Epithelial cell of esophagus (primary cell): Measurements from ENCODE around the gene GSTM1.
A peak's percentile ranks its signal among the peaks of the same experiment; 100 is the strongest.

Experiments
- DNase-seq: peaks from one replicate; pipeline ENCODE4 v3.0.0; 2010; ENCODE audit warnings: low read depth
- H3K4me3 ChIP-seq: 2 replicates; pipeline ENCODE4 v1.5.1; 2011; ENCODE audit warnings: mild to moderate bottlenecking, low read length, control low read depth
- TF ChIP-seq, protein P1 (sequence below): IDR thresholded peaks from 2 replicates; pipeline ENCODE4 v1.5.1; 2011; ENCODE audit warnings: low read depth, mild to moderate bottlenecking, low read length, control low read depth, inconsistent platforms; ENCODE audit not compliant: insufficient read depth; ENCODE audit errors: missing control alignments

GSTM1 gene

DNA sequence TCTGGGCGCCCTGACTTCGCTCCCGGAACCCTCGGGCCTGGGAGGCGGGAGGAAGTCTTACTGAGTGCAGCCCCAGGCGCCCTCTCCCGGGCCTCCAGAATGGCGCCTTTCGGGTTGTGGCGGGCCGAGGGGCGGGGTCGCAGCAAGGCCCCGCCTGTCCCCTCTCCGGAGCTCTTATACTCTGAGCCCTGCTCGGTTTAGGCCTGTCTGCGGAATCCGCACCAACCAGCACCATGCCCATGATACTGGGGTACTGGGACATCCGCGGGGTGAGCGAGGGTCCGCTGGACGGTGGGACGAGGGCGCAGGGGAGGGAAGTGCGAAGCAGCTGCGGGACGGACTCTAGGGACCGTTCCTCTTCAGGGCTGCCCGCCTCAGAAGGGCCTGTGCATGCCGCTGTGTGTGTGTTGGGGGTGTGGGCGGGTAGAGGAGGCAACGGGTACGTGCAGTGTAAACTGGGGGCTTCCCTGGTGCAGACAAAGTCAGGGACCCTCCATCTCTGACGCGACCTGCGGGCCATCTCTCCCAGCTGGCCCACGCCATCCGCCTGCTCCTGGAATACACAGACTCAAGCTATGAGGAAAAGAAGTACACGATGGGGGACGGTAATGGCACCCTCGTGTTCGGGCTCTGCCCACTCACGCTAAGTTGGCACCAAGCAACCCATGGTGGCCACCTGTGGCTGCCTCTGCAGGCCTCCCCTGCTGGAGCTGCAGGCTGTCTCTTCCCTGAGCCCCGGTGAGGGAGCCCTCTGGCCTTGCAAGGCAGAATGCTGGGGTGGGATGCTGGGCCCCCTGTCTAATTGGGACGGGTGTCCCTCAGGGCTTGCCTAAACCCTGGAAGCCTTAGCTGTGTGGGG lies at the start of gene GSTM1:
GSTM1 (plus strand) TSS at position 177 of the 859 bp plus-strand sequence; CDS start at position 234, 57 bp downstream.
- TF ChIP-seq, protein P1, sequence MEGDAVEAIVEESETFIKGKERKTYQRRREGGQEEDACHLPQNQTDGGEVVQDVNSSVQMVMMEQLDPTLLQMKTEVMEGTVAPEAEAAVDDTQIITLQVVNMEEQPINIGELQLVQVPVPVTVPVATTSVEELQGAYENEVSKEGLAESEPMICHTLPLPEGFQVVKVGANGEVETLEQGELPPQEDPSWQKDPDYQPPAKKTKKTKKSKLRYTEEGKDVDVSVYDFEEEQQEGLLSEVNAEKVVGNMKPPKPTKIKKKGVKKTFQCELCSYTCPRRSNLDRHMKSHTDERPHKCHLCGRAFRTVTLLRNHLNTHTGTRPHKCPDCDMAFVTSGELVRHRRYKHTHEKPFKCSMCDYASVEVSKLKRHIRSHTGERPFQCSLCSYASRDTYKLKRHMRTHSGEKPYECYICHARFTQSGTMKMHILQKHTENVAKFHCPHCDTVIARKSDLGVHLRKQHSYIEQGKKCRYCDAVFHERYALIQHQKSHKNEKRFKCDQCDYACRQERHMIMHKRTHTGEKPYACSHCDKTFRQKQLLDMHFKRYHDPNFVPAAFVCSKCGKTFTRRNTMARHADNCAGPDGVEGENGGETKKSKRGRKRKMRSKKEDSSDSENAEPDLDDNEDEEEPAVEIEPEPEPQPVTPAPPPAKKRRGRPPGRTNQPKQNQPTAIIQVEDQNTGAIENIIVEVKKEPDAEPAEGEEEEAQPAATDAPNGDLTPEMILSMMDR: no peak
- no peak within 1 kb of the TSS for H3K4me3 ChIP-seq
- DNase-seq: no peak

DNA sequence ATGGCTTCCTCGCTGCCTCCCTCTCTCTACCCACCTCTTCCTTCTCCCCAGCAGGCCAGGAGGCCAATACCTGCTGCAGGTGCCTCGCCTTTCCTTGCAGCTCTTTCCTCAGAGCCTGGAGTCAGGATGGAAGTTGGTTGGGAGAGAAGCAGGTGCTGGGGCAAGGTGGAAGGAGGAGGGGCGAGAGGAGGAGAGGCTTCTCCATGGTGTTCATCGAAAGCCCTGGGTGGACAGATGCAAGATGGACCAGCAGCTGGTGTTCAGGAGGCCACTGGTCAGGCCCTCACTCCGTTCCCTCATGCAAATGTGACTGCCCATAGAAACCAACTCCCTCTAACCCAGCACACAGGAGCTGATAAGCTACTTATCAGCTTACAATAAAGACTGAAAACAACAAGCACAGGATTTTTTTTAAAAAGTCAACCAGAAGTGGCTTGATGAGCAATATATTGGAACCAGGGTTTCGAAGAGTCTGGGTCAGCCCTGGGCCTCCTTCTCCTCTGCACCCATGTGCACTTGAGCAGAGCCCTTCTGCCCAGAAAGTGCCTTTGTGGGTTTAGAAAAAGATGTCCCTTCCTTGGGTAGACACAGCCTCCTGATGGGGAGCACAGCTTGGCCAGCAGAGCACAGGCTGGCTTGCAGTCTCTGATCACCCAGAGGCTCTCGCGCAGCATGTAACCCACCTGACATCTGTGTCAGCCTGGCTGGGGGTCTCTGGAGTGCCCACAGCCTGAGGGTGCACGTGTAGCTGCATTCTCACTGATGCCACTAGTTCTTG lies 48.4 kb upstream of the GSTM1 start:
- no peak overlapping the region for H3K4me3 ChIP-seq
- DNase-seq: no peak
- TF ChIP-seq, protein P1: no peak

DNA sequence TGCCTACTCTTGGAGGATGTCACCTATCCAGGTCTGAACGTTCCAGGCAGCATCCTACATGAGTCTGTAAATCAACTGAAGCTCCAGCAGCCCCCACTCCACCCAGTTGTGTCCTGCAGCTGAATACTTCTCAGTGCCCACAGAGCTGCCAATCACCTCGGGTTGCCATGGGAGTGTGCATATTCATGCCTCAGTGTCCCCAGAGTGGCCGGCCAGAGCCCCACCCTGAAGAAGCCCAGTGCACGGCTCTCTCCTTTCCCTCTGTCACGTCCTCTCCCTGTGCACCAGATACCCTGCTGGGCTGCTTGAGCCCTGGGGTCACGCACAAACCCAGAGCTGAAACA lies 47.8 kb upstream of the GSTM1 start:
- DNase-seq: no peak
- TF ChIP-seq, protein P1: no peak
- no peak overlapping the region for H3K4me3 ChIP-seq

DNA sequence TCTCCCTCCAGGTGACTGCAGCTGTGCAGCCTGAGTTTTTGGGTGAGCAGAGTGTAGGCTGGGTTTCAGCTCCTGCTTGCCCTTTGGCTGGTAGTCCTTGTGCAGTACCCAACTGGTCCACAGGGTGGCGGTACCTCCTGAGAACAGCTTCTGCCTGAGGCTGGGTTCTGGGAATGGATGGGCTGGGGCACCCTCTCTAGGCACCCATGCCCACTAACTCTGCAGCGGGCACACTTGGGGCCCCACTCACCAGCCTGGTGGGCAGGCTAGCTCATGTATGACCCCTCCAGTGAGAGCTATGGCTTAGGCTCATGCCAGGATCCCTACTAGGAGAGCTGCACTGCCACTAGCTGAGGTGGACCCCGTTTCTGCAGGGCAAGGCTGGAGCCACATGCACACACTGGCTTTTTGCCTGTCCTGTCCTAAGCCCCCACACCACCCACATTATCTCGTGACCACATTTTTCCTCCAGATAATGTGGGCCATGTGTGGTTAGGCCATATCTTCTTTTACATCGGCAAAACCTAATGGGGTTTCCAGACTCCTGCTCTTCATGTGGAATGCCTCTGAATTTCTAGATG lies 47.2 kb upstream of the GSTM1 start:
- TF ChIP-seq, protein P1: peak; percentile 96
- DNase-seq: peak; percentile 68

DNA sequence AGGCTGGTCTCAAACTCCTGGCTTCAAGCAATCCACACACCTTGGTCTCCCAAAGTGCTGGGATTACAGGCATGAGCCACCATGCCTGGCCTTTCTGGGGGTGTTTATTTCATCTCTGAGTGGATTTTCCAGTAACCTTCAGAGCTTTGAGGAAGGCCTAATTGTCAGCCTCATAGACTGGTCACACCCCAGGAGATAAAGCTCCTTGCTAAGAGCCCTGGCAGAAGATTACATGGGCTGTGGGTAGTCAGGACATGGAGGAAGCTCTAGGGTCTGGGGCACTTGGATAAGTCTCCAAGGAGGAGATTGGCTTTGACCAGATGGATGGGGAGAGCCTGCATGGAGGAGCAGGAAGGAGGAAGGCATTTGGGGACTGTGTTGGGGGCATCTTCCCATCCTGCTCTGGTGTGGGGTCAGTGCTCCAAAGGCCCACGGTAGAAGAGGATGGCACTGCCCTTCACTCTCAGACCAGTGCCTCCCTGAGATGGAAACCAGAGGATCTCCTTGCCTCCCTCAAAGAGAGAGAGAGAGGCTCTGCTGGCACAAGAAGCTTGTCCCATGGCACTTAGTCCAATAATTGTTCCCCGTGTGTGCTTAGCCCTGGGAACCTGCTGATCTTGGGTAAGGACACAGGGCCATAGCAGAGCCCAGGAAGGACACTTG lies 46.4 kb upstream of the GSTM1 start:
- no peak overlapping the region for H3K4me3 ChIP-seq
- TF ChIP-seq, protein P1: no peak
- no peak for DNase-seq

More for the DNA sequence above, 47.2 kb upstream of the GSTM1 start:
- no peak overlapping the region for H3K4me3 ChIP-seq

DNA sequence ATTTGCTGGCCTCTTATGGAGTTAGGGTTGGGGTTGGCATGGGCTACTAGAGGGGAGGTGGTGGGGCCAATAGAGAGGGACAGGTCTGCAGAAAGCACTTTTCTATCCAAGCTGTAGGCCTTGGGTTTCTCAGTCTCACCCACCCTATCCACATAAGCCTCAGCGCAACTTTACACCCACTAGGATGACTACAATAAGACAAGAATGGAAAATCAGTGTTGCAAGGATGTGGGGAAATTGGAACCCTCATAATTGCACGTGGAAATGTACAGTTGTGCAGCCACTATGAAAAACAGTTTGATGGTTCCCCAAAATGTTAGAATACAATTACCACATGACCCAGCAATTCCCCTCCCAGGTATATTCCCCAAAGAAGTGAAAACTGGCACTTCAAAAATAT lies 45.8 kb upstream of the GSTM1 start:
- H3K4me3 ChIP-seq: no peak overlapping the region
- DNase-seq: no peak
- TF ChIP-seq, protein P1: no peak
